GM18873 (cell line): ENCODE measurements around the gene SCCPDH.
"Not testable (repeated sequence)": the region's sequence is repeated elsewhere in the genome, so short reads cannot be mapped to it uniquely, and the experiment has no call there.

Experiments
- ATAC-seq: cut with Tn5 transposase; IDR thresholded peaks from one replicate; pipeline ENCODE4 v1.9.1; 2021; ENCODE audit warnings: mild to moderate bottlenecking, moderate library complexity, moderate number of reproducible peaks; ENCODE audit not compliant: unreplicated experiment, low FRiP score

SCCPDH gene

DNA sequence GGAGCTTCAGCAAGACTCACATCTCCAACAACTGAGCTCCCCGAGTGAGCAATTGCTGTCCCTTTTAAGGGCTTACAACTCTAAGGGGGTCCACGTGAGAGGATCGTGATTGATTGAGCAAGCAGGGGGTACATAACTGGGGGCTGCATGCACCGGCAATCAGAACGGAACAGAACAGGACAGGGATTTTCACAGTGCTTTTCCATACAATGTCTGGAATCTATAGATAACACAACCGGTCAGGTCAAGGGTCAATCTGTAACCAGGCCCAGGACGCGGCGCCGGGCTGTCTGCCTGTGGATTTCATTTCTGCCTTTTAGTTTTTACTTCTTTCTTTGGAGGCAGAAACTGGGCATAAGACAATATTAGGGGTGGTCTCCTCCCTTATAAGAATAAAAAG lies 21.9 kb downstream of the SCCPDH start:
- ATAC-seq: not testable (repeated sequence)

- ATAC-seq: no peak
These were observed 23.8 kb downstream of the SCCPDH start for GRCh38 chr1:246748006-246748405.

GRCh38 chr1:246748867-246749266 lies 24.7 kb downstream of the SCCPDH start:
- no peak for ATAC-seq

DNA sequence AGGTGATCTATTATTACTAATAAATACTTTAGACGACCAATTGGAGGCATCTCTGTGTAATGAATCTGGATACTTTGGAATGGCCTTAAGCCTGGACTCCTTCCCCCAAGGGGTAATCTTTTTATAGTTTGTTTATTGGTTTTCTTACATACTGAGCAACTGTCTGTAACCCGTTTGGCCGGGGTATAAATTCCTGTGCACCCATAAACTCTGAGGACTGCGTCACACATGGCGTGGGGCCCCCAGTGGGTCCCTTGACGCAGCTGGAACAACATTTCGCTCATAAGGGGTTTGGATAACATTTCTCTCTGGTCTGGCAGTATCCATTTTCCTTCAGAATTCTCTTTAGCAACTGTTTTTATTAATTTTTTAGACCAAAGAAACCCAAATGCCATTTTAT lies 26.5 kb downstream of the SCCPDH start:
- no peak for ATAC-seq

- peak; percentile 84 for ATAC-seq
These were observed 29.7 kb downstream of the SCCPDH start for GRCh38 chr1:246753670-246754535.

DNA sequence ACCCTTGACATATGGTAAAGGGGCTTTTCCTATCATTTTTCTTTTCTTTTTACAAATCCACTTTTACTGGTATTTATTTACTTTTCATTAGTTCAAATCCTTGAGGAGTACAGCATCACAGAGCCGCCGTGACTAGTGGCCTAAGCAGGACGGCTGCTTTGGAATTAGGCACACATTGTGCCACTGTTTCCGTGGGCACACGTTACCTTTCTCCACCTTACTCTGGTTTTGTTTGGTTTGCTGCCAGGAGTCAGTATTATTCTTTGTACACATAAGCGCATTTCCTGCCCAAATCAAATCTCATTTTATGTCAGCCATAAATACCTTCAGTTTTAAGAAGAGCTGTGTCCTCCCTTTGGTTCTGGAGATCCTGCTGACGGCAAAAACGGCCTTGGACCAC lies 31.2 kb downstream of the SCCPDH start:
- ATAC-seq: no peak

DNA sequence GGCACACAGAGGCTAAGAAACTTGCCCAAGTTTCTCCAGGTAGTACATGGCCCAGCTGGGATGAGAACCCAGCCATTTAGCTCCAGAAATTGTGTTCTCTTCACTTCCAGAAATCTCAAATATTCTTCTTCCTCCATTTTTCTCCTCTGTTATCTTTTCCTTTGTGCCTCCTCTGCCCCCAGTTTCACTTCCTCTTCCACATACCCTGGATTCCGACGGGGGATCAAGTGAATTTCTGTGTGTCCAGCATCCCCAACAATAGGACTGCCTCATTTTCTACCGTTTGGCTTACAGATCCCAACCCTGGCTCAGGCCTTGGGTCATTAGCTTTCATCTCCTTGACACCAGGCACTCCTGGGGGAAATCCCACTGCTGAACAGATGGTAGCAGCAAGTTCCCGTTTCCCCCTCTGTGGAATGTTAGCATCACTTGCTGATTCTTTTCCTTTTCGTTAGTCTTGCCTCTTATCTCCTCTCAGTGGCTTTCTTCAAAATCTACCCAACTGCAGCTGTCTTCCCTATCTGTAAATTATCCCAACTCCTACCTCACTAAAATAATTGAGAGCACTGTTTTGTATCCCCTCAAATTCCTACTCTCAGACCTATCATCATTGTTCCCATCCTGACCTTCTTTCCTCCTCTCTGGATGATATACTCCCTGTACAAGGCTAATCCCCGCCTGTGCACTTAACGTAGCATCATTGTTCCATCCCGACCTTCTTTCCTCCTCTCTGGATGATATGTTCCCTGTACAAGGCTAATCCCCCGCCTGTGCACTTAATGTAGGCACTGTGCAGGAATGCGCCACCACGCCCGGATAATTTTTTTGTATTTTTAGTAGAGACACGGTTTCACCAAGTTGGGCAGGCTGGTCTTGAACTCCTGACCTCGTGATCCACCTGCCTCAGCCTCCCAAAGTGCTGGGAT lies 36.5 kb downstream of the SCCPDH start:
- no peak for ATAC-seq

DNA sequence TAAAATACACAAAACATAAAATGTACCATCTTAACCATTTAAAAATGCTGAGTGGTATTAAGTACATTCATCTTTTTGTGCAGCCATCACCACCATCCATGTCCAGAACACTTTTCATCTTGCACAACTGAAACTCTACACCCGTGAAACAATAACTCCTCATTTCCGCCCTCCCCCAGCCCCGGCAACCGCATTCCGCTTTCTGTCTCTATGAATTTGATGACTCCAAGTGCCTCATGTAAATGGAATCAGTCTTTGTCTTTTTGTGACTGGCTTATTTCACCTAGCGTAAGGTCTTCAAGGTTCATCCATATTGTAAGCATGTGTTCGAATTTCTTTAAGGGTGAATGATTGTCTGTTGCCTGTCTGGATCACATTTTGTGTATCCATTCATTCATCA lies 37.2 kb downstream of the SCCPDH start:
- ATAC-seq: no peak

DNA sequence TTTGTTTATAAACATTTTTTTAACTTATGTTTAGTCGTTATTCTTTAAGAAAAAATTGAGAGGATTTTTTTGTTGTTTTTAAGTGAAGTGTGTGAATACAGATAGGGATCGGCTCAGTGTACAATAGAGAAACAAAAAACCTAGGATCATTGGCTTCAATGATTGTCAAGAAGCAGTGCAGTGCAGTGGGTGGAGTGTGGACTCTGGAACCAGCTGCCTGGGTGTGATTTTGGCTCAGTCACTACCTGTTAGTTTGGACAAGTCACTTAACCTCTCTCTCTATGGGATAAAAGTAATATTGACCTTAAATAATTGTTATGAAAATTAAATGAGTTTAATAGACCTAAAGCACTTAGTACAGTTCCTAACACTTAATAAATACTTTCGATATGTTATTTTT lies 41.3 kb downstream of the SCCPDH start:
- no peak for ATAC-seq

DNA sequence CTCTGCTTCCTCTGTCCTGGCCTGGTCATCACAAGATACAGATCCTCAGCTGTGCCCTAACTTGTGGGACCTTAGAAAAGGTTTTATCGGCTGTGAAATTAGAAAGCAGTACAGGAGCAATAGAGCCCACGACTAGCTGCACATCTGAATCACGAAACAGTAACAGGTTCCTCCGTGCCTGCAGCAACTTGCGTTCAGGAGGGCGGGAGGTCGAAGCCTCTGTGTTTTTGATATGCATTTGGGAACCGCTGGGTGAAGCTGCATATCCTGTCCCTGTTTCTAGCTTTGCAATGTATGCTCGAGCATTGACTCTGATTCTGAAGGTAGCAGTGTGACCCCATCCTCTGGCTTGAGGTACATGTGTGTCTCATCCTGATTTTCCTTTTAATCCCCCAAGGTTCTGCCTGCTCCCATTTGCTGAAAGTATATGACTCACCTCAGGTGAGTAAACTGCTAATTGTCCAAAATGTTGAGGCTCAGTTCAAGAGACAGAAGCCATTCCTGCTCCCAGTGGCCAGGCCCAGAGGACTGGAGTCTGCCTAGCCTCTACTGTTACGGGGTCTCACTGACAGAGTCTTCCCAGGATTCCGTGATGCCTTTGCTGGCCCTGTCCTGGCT lies 44.3 kb downstream of the SCCPDH start:
- no peak for ATAC-seq

DNA sequence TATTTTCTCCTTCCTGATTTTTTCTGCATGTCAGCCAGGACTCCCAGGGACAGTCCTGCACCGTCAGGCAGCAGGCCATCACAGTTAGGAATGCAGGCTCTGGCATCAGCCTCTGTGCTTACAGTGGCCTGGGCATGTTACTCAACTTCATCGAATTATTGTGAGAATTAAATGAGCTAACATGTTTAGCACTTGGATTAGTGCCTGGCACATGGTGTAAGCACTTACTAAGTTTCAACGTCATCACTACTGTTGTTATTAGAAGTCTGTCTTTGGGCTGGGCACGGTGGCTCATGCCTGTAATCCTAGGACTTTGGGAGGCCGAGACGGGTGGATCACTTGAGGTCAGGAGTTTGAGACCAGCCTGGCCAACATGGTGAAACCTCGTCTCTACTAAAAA lies 45.1 kb downstream of the SCCPDH start:
- ATAC-seq: no peak

GRCh38 chr1:246771366-246771765 lies 47.2 kb downstream of the SCCPDH start:
- ATAC-seq: no peak

DNA sequence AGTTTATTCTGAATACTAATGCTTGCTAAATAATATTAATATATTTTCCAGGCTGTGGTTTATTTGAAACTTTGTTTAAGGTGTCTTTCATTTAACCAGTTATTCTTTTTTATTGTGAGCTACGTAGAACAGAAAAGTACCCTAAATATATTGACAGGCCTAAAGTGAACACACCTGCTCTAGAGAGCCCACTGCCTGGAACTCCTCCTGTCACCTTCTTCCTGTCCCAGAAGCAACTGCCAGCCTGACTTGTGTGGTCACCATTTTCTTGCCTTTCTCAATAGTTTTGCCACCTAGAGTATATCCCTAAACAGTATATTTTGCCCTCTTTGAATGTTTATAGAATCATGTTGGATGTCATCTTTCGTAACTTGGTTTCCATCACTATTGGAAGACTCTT lies 48.5 kb downstream of the SCCPDH start:
- ATAC-seq: no peak

DNA sequence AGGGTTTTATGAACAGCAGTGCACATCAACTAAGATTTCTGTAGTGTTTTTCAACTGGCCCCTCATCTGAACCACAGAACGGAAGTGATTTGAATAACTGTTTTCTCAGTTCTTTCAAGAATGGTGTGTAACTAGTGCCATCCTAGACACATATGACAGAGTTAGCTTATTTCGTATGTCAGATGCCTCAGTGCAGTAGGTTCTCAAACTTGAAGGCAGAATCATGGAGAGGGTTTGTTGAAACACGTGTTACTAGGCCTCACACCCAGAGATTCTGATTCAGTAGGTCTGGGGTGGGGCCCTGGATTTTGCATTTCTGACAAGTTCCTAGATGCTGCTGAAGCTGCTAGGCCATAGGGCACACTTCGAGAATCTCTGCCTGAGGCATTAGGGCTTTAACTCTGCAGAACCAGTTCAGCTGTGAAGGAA lies 49.0 kb downstream of the SCCPDH start:
- peak; percentile 98 for ATAC-seq

GRCh38 chr1:246775531-246776385 lies 51.5 kb downstream of the SCCPDH start:
- no peak for ATAC-seq

- no peak for ATAC-seq
These were observed 52.7 kb downstream of the SCCPDH start for GRCh38 chr1:246776923-246777322.

DNA sequence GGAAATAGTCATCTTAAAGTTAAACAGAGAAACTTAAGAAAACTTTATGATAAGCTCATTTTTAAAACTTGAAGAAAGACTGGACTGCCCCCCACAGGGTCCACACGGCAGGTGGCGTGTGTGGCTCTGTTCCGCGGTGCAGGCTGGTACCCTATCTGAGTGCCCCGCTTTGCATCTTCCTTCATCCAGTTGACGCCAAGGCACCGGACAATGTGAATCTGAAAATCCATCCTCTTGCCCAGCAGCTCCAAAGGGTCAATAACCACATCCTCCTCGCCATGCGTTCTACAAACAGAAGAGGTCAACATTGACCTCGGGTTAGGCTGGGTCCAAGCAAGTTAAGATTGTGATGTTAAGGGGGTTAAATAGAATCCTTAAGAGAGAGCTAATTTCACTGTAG lies 54.5 kb downstream of the SCCPDH start:
- ATAC-seq: no peak

- no peak for ATAC-seq
These were observed 55.5 kb downstream of the SCCPDH start for GRCh38 chr1:246779561-246780175.

GRCh38 chr1:246780264-246780663 lies 56.1 kb downstream of the SCCPDH start:
- ATAC-seq: no peak

DNA sequence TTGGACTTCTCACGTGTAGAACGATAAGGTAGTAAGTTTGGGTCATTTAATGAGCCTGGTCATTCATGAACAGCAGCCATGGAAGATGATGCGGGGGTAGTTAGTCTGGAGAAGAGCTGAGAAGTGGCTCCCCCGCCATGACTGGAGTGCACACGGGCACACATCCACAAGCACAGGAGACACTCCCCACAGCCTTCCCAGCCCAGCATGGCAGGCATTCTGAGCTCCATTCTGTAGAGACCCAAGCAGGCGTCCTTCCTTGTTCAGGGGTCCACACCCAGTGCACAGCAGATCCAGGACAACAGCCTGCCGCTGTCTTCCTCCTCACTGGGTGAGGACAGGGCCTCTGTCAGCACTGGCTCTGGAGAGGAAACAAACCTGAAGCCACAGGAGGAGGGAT lies 57.0 kb downstream of the SCCPDH start:
- no peak for ATAC-seq
